H9 (cell line): ENCODE data around the gene MPZL3. TPM values are rescaled to one million over a fixed set of nuclear protein-coding genes. Genes with fewer than 3 reads are reported as not detected.

Experiments
- DNase-seq: peaks from one replicate; pipeline ENCODE4 v3.0.0-alpha.2; 2017
- H2AFZ ChIP-seq: one replicate; pipeline ENCODE4 v1.6.1; 2013; ENCODE audit warnings: mild to moderate bottlenecking, low read length, control low read depth, moderate library complexity
- H2AK5ac ChIP-seq: 2 replicates; pipeline ENCODE4 v1.6.1; 2013; ENCODE audit warnings: low read length, control low read depth, mixed read lengths; ENCODE audit not compliant: insufficient read length
- H2BK120ac ChIP-seq: one replicate; pipeline ENCODE4 v1.6.1; 2013; ENCODE audit warnings: low read depth, mild to moderate bottlenecking, low read length, control low read depth, inconsistent platforms; ENCODE audit not compliant: poor library complexity, severe bottlenecking
- H2BK12ac ChIP-seq: 2 replicates; pipeline ENCODE4 v1.6.1; 2013; ENCODE audit warnings: low read length, control low read depth, mixed read lengths, low read depth; ENCODE audit not compliant: insufficient read length
- H2BK15ac ChIP-seq: 2 replicates; pipeline ENCODE4 v1.6.1; 2013; ENCODE audit warnings: low read depth, low read length, control low read depth
- H2BK20ac ChIP-seq: one replicate; pipeline ENCODE4 v1.6.1; 2013; ENCODE audit warnings: low read depth, mild to moderate bottlenecking, low read length, control low read depth, inconsistent platforms; ENCODE audit not compliant: poor library complexity, severe bottlenecking
- H2BK5ac ChIP-seq: 2 replicates; pipeline ENCODE4 v1.6.1; 2013; ENCODE audit warnings: low read length, control low read depth, mixed read lengths; ENCODE audit not compliant: insufficient read length
- H3K14ac ChIP-seq: 2 replicates; pipeline ENCODE4 v1.6.1; 2013; ENCODE audit warnings: low read length, control low read depth; ENCODE audit not compliant: insufficient read depth
- H3K18ac ChIP-seq: 2 replicates; pipeline ENCODE4 v1.6.1; 2013; ENCODE audit warnings: low read depth, mild to moderate bottlenecking, mixed read lengths, low read length, control low read depth; ENCODE audit not compliant: insufficient read length
- H3K23ac ChIP-seq: 2 replicates; pipeline ENCODE4 v1.6.1; 2013; ENCODE audit warnings: low read length, control low read depth, mixed read lengths, low read depth; ENCODE audit not compliant: insufficient read length
- H3K23me2 ChIP-seq: 2 replicates; pipeline ENCODE4 v1.6.1; 2013; ENCODE audit warnings: low read depth, mild to moderate bottlenecking, mixed read lengths, low read length, control low read depth; ENCODE audit not compliant: insufficient read length, poor library complexity, severe bottlenecking
- H3K27ac ChIP-seq: 2 replicates; pipeline ENCODE4 v1.5.1; 2013; ENCODE audit warnings: low read length, control low read depth, mixed read lengths, low read depth; ENCODE audit not compliant: insufficient read length
- H3K27me3 ChIP-seq: 2 replicates; pipeline ENCODE4 v1.6.1; 2013; ENCODE audit warnings: low read length, control low read depth, inconsistent platforms; ENCODE audit not compliant: insufficient read depth
- H3K4ac ChIP-seq: 2 replicates; pipeline ENCODE4 v1.6.1; 2013; ENCODE audit warnings: low read depth, mild to moderate bottlenecking, control low read depth, inconsistent platforms, low read length, moderate library complexity
- H3K4me1 ChIP-seq: 2 replicates; pipeline ENCODE4 v1.6.1; 2013; ENCODE audit warnings: low read length, control low read depth, inconsistent platforms; ENCODE audit not compliant: insufficient read depth
- H3K4me2 ChIP-seq: 2 replicates; pipeline ENCODE4 v1.6.1; 2013; ENCODE audit warnings: low read length, control low read depth, mixed read lengths; ENCODE audit not compliant: insufficient read length, insufficient read depth
- H3K56ac ChIP-seq: 2 replicates; pipeline ENCODE4 v1.6.1; 2013; ENCODE audit warnings: low read depth, mild to moderate bottlenecking, mixed read lengths, low read length, control low read depth; ENCODE audit not compliant: insufficient read length
- H3K79me1 ChIP-seq: 2 replicates; pipeline ENCODE4 v1.6.1; 2013; ENCODE audit warnings: low read depth, mild to moderate bottlenecking, moderate library complexity, low read length, control low read depth, inconsistent platforms; ENCODE audit not compliant: insufficient read depth, poor library complexity, severe bottlenecking
- H3K79me2 ChIP-seq: 2 replicates; pipeline ENCODE4 v1.6.1; 2013; ENCODE audit warnings: low read length, control low read depth, inconsistent platforms; ENCODE audit not compliant: insufficient read depth
- H3K9ac ChIP-seq: 2 replicates; pipeline ENCODE4 v1.6.1; 2013; ENCODE audit warnings: low read length, control low read depth, mixed read lengths; ENCODE audit not compliant: insufficient read length; ENCODE audit errors: extremely low read depth
- H3K9me3 ChIP-seq: one replicate; pipeline ENCODE4 v1.6.1; 2013; ENCODE audit warnings: low read depth, low read length, inconsistent platforms; ENCODE audit not compliant: control insufficient read depth
- H3T11ph ChIP-seq: one replicate; pipeline ENCODE4 v1.6.1; 2013; ENCODE audit warnings: mild to moderate bottlenecking, low read length, control low read depth, inconsistent platforms
- H4K20me1 ChIP-seq: one replicate; pipeline ENCODE4 v1.6.1; 2013; ENCODE audit not compliant: control insufficient read depth, insufficient read length, insufficient read depth
- H4K5ac ChIP-seq: 2 replicates; pipeline ENCODE4 v1.6.1; 2013; ENCODE audit warnings: low read depth, mild to moderate bottlenecking, mixed read lengths, low read length, control low read depth; ENCODE audit not compliant: insufficient read length
- H4K8ac ChIP-seq: replicated peaks from 2 replicates; pipeline ENCODE4 v1.6.1; 2013; ENCODE audit warnings: low read length, control low read depth, mixed read lengths, low read depth; ENCODE audit not compliant: insufficient read length
- H4K91ac ChIP-seq: 2 replicates; pipeline ENCODE4 v1.6.1; 2013; ENCODE audit warnings: low read depth, mild to moderate bottlenecking, moderate library complexity, mixed read lengths, low read length, control low read depth; ENCODE audit not compliant: insufficient read length
- H3K27ac Mint-ChIP-seq, 3 experiments: 2 replicates in 2 of 3; 3 replicates in 1 of 3; pipeline ENCODE4 v1.8.0; 2020 to 2021; ENCODE audit warnings: mixed read lengths in 3 of 3, mild to moderate bottlenecking in 1 of 3, moderate library complexity in 1 of 3
- H3K27me3 Mint-ChIP-seq: 2 replicates; pipeline ENCODE4 v1.8.0; 2021; ENCODE audit warnings: low read depth, mild to moderate bottlenecking, moderate library complexity, mixed read lengths
- H3K36me3 Mint-ChIP-seq, 3 experiments: 2 replicates in 2 of 3; 3 replicates in 1 of 3; pipeline ENCODE4 v1.8.0; 2020 to 2021; ENCODE audit warnings: low read depth in 3 of 3, mixed read lengths in 3 of 3; ENCODE audit not compliant: insufficient read depth in 1 of 3
- H3K4me1 Mint-ChIP-seq, 2 experiments: 2 replicates each; pipeline ENCODE4 v1.8.0; 2020; ENCODE audit warnings: mixed read lengths in 2 of 2
- H3K4me3 Mint-ChIP-seq, 2 experiments: 2 replicates in 1 of 2; 3 replicates in 1 of 2; pipeline ENCODE4 v1.8.0; 2020 to 2021; ENCODE audit warnings: mild to moderate bottlenecking in 2 of 2, mixed read lengths in 2 of 2, moderate library complexity in 1 of 2
- H3K9me3 Mint-ChIP-seq, 2 experiments: 2 replicates in 1 of 2; 3 replicates in 1 of 2; pipeline ENCODE4 v1.8.0; 2020; ENCODE audit warnings: mild to moderate bottlenecking in 2 of 2, mixed read lengths in 2 of 2, moderate library complexity in 1 of 2
- CTCF ChIP-seq: fragments of 200-600 bp; sonication (generic); conservative IDR thresholded peaks from 3 replicates; pipeline ENCODE4 v1.8.0; 2021; ENCODE audit warnings: antibody characterized with exemption, mild to moderate bottlenecking
- WGBS: extraction: QIAGEN DNeasy Blood & Tissue Kit; methylation state at CpG from one replicate; pipeline ENCODE4 v1.1.7; 2013; ENCODE audit warnings: missing lambda C conversion rate, low lambda C conversion rate, mixed read lengths; ENCODE audit not compliant: insufficient read length; ENCODE audit errors: extremely low coverage; 5-methylcytosine and 5-hydroxymethylcytosine counted together
- total RNA-seq: library from RNA; stranded (reverse); gene quantifications from 2 replicates; pipeline ENCODE4 v1.2.1, GENCODE V29; 2021

MPZL3 gene
- total RNA-seq, 1 experiment from 2014 or later, result 2.6 TPM

- no peak overlapping the region for H2AK5ac ChIP-seq
- H3K23me2 ChIP-seq, result no peaks in the 10 kb centered on the region
- no peaks in the 10 kb centered on the region for H3K9me3 ChIP-seq
- H3K79me2 ChIP-seq, result no peaks in the 10 kb centered on the region
- H2BK20ac ChIP-seq, result no peak overlapping the region
- H3K18ac ChIP-seq, result no peak overlapping the region
- Mint-ChIP-seq H3K27me3 (peaks cover 15% of the 10 kb centered on the region), H3K4me1 (peaks cover 13 to 23% of the 10 kb centered on the region in 2 experiments), H3K27ac (no peak overlapping the region), H3K36me3 (no peaks in the 10 kb centered on the region), H3K9me3 (no peaks in the 10 kb centered on the region), H3K4me3 (no peak overlapping the region)
- H3K23ac ChIP-seq, result no peak overlapping the region
- H3K56ac ChIP-seq, result no peak overlapping the region
- no peaks in the 10 kb centered on the region for H3K27me3 ChIP-seq
- H3K9ac ChIP-seq, result no peak overlapping the region
- H2BK15ac ChIP-seq, result no peak overlapping the region
- H2AFZ ChIP-seq, result no peak overlapping the region
- H3K4me2 ChIP-seq, result no peak overlapping the region
- no peak overlapping the region for H2BK12ac ChIP-seq
- H3T11ph ChIP-seq, result no peak overlapping the region
- H4K91ac ChIP-seq, result no peak overlapping the region
- peaks cover 6% of the 10 kb centered on the region; the same call in 1 of the 2 replicates for H3K4me1 ChIP-seq
- no CpG with 5 or more reads among the region's 5 CpGs for WGBS
- no peak overlapping the region for H2BK5ac ChIP-seq
- H4K20me1 ChIP-seq, result no peaks in the 10 kb centered on the region
- no peak overlapping the region for H3K14ac ChIP-seq
- H3K27ac ChIP-seq, result no peak overlapping the region
- H4K8ac ChIP-seq, result no peak overlapping the region
- no peaks in the 10 kb centered on the region for H3K79me1 ChIP-seq
- no peak for DNase-seq
- H2BK120ac ChIP-seq, result no peak overlapping the region
- H4K5ac ChIP-seq, result no peak overlapping the region
- H3K4ac ChIP-seq, result no peak overlapping the region
- no peak for TF ChIP-seq CTCF
Observed at GRCh38 chr11:118239509-118240205, 12.5 kb downstream of the MPZL3 start.
